Sigmoid colon (tissue), 3 donors: Measurements from ENCODE around the gene RMDN2.

ENCODE experiments used
- POLR2A ChIP-seq, 2 donors: fragments of 450-650 bp; IDR thresholded peaks; one replicate each; pipeline ENCODE4 v1.6.1; 2016; ENCODE audit warnings: antibody characterized with exemption in 2 of 2, mild to moderate bottlenecking in 2 of 2, moderate library complexity in 2 of 2
- TF ChIP-seq, protein P1 (sequence below), 4 experiments: fragments of 450-650 bp in 3 of 4; fragments of 200-600 bp in 1 of 4; IDR thresholded peaks; one replicate each; pipeline ENCODE4 v1.5.1; 2016 to 2019; ENCODE audit warnings: antibody characterized with exemption in 4 of 4, mild to moderate bottlenecking in 3 of 4, moderate library complexity in 2 of 4

DNA sequence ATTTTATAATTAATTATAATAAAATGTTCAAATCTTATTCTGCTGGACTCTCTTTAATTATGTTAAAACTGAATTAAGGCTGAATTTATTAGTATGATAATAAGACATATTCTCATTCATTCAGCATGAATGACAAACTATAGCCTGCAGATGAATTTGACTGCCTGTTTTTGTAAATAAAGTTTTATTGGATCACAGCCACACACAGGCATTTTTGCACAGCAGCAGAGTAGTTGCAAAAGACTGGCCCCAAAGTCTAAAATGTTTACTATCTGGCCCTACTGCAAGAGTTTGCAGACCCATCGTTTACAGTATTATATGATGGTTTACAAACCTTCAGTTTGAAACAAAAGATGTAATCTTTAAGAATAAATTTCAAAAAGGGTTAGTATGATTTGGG lies 58.6 kb downstream of the RMDN2 start:
- TF ChIP-seq, protein P1, sequence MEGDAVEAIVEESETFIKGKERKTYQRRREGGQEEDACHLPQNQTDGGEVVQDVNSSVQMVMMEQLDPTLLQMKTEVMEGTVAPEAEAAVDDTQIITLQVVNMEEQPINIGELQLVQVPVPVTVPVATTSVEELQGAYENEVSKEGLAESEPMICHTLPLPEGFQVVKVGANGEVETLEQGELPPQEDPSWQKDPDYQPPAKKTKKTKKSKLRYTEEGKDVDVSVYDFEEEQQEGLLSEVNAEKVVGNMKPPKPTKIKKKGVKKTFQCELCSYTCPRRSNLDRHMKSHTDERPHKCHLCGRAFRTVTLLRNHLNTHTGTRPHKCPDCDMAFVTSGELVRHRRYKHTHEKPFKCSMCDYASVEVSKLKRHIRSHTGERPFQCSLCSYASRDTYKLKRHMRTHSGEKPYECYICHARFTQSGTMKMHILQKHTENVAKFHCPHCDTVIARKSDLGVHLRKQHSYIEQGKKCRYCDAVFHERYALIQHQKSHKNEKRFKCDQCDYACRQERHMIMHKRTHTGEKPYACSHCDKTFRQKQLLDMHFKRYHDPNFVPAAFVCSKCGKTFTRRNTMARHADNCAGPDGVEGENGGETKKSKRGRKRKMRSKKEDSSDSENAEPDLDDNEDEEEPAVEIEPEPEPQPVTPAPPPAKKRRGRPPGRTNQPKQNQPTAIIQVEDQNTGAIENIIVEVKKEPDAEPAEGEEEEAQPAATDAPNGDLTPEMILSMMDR (IDR thresholded peaks at IDR 0.05): no peak
- TF ChIP-seq POLR2A (IDR thresholded peaks at IDR 0.05): no peak
